DLD1 (cell line): Measurements from ENCODE around the gene CAMKV.
"Not testable (repeated sequence)": the region's sequence is repeated elsewhere in the genome, so short reads cannot be mapped to it uniquely, and the experiment has no call there.

Experiments used
- in situ Hi-C: cut with HindIII; loops from 2 replicates; pipeline ENCODE4 v1.10.0; 2017; ENCODE audit warnings: low sequenced_read_pairs

Gene CAMKV, protein sequence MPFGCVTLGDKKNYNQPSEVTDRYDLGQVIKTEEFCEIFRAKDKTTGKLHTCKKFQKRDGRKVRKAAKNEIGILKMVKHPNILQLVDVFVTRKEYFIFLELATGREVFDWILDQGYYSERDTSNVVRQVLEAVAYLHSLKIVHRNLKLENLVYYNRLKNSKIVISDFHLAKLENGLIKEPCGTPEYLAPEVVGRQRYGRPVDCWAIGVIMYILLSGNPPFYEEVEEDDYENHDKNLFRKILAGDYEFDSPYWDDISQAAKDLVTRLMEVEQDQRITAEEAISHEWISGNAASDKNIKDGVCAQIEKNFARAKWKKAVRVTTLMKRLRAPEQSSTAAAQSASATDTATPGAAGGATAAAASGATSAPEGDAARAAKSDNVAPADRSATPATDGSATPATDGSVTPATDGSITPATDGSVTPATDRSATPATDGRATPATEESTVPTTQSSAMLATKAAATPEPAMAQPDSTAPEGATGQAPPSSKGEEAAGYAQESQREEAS

DNA sequence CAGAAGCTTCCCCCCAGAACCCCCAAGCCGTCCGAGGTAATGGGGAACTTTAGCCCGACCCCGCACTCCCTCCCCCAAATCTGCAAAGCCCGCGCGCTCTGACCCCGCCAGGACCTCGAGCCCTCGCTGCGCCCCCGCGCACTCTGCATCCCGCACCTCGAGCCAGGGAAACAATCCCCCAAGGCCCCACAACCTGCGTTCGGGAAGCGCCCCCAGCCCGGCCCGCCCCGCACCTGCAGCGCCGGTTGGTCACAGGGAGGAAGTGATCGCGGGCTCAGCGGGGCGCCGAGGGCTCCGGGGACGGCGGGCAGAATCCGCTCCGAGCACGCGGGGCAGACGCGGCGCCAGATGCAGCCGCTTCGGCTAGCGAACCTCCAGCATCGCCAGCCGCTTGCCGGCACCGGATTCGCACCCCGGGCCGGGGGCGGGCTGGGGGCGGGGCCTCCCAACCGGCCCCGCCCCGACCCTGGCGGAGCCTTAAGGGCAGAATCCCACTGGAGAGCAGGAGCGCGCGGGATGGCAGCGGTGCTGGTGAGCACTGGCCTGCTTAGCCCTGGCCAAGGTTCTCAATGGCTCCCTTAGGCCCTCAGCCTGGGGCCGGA, at the start of gene CAMKV:
Gene CAMKV, minus strand, starts transcription at position 382 of the 602 bp plus-strand sequence. CDS start 7,518 bp downstream, outside the sequence.
- in situ Hi-C loops, result no loop called here

DNA sequence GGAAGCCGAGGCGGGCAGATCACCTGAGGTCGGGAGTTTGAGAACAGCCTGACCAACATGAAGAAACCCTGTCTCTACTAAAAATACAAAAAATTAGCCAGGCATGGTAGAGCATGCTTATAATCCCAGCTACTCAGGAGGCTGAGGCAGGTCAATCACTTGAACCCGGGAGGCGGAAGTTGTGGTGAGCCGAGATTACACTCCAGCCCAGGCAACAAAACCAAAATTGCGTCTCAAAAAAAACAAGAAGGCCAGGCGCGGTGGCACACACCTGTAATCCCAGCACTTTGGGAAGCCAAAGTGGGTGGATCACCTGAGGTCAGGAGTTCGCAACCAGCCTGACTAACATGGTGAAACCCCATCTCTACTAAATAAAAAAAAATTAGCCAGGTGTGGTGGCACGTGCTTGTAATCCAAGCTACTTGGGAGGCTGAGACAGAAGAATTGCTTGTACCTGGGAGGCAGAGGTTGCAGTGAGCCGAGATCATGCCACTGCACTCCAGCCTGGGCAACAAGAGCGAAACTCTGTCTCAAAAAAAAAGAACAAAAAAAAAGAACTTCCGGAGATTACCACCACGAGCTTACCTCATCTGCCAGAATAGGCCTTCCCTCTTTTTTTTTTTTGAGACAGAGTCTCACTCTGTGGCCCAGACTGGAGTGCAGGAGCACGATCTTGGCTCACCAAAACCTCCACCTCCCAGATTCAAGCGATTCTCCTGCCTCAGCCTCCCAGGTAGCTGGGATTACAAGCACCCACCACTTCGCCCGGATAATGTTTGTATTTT, 48.3 kb upstream of the CAMKV start:
- in situ Hi-C loops, result not testable (repeated sequence)

DNA sequence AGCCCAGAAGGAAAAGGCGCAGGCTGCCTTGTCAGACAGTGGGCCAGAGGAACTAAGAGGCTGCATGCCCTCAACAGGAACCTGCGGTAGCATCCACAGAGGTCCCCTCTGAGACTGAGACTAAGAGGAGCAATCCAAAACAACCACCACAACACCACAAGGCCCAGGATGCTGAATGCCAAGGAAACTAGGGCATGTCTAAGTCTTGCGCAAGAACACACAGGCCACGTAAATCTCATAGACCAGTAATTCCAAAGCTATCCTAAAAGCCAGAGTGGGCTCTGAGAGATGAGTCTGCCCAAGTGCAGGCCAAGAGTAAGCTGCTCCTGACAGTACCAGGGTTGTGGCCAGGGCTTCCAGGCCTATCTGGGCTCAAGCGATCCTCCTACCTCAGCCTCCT, 47.0 kb upstream of the CAMKV start:
- in situ Hi-C loops, result no loop called here

DNA sequence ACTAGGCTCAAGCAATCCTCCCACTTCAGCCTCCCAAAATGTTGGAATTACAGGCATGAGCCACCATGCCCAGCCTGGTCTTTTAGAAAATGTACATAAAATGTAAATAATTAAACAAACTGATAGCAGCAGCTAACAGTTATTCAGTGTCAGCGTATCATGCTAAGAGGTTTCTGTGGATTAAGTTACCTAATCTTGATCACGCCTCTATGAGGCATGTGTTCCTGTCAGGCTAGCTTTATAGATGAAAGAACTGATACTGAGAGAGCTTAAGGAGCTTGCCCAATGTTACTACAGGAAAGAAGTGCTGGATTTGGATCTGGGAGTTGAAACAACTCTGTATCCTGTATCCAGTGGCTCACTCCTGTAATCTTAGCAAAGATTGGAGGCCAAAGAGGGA, 45.2 kb upstream of the CAMKV start:
- in situ Hi-C loops, result no loop called here

DNA sequence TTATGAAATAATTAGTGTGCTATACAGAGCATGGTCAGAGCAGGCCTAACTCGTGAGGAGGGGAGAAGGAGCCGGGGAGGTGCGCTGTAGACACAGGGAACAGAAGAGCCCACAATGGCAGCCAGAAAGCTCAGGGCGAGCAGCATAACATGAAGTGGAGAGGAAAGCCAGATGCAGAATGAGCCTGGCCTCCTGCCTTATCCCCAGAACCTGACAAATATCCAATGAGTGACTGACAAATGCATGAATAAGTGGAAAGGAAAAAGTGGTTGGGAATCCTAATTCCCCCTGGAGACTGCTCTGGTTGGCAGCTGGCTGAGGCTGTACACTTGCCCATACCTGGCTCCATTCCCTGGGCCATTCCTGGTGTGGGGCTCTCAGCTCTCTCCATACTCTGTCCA, 43.2 kb upstream of the CAMKV start:
- in situ Hi-C loops, result no loop called here

DNA sequence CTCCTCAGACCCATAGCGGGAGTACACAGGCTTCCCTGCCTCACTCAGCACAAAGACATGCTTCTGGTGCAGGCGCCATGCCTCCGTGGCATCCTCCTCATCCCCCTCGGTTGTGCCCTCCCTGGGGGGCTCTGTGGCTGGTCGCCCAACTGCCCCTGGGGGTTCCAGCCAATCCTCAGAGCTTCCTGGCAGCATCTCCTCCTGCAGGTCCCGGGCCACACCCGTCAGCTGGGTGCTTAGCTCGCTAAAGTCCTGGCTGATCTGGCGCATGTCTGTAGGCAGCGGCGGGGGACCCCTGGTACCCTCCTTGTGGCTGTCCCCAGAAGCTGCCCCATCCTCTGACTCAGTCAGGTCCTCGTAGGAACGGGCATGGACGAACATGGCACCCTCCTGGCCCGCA, 41.9 kb upstream of the CAMKV start:
- in situ Hi-C loops, result no loop called here

DNA sequence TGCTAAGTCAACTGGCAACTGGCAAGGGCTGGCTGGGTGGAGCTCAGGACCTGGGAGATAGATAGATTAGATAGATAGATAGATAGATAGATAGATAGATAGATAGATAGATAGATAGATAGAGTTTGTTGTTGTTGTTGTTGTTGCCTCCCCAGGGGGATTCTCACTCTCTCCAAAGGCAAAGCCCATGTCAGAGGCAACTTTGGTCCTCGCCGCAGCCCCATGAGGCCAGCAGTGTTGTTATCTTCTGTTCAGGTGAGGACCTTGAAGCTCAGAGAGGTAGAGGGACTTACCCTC, 41.4 kb upstream of the CAMKV start:
- in situ Hi-C loops, result no loop called here

DNA sequence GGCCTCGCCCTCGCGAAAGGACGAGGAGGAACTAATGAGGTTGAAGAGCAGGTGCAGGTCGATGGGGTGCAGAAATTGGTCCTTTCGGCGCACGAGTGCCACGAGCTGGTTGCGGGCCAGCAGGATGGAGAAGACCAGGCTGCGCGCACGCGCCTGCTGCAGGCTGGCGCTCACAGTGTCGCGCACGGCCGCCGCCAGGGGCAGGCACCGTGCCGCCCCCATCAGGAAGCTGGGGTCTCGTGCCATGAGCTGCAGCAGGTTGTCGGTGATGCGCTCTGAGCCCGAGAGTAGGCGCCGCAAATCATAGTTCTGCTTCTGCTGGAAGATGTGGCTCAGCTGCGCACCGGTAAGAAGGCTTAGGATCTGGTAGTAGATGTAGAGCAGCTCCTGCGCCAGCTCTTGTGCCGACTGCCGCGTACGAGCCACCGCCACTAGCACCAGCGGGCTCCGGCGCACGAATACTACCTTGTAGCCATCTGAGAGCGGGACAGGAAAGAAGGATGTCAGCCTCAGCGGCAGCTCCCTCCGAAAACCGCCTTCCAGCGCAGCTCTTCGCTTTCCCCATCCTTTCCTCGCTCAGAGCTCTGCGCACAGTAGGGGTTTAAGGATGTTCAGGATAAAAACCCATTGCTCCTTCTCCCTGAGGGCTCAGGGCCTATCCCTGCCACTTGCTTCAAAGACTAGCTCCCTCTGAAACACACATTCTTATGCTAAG, 40.9 kb upstream of the CAMKV start:
- in situ Hi-C loops, result no loop called here

DNA sequence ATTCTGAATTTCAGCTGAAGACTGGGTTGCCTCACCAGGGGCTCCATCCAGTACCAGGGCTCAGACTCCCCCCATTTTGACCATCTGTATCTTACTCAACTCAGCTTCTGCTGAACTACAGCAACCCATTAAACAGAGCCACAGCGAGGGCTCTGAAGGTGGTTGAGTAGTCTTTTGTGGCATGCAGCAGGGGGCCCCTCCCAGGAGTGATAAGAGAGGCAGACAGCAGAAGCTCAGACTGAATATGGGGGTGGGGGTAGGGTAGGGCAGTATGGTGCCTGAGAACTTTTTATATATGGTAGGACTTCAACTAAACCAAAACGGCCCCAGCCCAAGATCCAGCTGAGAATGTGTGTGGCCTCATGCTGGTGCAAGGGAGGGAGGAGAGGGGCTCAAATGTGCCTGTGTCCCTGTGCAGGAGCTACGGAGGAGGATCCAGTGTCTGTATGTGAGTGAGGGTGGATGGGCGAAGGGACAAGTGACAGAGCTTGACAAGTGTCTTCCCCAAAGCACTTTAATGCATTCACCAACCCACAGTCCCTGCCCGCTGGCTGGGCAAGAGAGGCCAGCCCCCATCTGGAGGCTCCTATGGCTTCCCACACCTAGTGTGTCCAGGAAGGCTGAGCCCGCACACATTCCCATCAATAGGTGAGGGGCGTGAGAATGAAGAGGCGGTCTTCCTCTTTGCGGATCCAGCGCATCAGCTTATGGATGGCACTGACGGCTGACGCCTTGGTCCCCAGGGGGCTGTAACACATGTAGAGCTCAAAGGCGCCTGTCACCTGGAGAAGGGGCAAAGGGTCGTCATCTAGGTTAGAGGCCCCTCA, 38.9 kb upstream of the CAMKV start:
- in situ Hi-C loops, result no loop called here

DNA sequence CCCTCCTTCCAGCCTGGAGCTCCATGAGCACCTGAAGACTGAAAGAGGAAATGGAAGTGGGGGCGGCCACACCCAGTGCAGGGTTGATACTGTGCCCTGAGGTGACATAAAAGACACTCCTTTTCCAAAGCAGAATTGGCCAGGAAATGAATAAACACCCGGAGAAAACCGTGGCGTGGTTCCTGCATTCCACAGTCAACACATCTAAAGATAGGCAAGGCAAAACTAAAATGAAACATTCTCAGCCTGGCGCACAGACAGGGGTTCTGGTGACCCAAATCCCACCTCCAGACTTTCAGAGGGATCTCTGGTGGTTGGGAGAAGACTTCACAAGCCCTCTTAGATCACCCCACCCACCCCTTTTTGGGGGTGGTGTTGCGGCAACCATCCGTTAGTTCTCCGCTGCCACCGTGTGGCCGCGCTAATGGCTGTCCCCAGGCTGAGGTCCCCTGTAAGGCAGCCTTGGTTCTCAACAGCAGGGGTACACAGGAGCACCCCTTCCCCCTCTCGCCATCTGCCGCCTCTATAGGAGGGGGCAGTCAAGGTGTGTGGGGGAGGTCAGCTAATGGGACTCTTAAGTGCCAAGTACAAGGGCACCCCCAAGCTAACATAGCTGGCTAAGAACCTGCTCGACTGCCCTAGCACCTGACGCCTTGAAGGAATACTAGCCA, 36.5 kb upstream of the CAMKV start:
- in situ Hi-C loops, result no loop called here

DNA sequence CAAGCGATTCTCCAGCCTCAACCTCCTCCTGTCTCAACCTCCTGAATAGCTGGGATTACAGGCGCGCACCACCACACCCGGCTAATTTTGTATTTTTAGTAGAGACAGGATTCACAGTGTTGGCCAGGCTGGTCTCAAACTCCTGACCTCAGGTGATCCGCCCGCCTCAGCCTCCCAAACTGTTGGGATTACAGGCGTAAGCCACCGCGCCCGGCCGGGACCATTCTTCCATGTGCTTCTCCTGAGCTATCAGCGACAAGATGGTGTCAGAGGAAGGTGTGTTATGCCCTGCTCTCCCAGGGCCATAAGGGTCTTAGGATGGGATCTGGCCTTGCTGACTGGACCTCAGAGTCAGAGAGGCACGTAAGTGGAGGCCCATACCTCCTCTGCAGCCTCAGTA, 34.7 kb upstream of the CAMKV start:
- in situ Hi-C loops, result not testable (repeated sequence)

DNA sequence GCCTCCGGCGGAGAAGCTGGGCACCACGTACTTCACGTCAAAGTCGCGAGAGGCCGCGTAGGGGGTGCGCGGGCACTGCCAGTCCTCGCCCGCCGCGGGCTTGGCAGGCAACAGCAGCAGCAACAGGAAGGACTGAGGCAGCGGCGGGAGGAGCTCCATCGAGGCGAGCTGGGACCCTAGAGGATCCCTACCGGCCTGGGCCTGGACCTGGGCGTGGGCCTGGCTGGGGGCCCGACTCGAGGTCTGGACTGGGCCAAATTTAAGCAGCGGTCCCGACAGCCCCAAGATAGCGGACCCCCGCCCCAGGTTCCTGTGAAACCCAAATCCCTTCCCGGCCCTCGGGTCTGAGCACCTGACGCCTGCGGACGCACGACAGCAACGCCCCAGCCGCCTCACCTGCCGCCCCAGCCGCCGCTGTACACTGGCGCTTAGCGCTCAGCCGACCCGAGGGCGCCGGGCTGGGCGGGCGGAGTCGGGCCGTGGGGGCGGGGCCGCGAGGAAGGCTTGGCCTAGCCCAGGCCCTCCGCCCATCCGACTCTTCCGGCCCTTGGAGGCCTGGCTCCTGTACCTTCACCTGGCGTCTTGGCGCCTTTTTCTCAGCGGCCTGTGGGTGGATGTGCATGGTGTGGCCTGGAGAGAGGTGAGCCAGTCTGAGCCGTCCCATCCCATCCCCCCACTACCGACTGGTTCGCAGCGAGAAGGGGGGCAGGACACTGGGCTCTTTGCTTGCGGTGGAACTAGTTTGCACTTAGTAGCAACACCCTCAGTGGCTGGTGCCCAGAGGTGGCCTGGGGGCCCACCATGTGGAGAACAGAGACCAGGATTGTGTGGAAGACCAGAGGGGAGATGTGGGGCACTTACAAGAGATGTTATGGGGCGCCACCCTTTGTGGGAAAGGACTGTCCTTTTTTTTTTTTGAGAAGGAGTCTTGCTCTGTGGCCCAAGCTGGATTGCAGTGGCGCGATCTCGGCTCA, 34.0 kb upstream of the CAMKV start, which contains the start of gene MST1R:
Gene MST1R, minus strand, starts transcription at position 423 of the 974 bp plus-strand sequence. Its CDS starts 264 bp downstream, at position 159.
- in situ Hi-C loops, result no loop called here

DNA sequence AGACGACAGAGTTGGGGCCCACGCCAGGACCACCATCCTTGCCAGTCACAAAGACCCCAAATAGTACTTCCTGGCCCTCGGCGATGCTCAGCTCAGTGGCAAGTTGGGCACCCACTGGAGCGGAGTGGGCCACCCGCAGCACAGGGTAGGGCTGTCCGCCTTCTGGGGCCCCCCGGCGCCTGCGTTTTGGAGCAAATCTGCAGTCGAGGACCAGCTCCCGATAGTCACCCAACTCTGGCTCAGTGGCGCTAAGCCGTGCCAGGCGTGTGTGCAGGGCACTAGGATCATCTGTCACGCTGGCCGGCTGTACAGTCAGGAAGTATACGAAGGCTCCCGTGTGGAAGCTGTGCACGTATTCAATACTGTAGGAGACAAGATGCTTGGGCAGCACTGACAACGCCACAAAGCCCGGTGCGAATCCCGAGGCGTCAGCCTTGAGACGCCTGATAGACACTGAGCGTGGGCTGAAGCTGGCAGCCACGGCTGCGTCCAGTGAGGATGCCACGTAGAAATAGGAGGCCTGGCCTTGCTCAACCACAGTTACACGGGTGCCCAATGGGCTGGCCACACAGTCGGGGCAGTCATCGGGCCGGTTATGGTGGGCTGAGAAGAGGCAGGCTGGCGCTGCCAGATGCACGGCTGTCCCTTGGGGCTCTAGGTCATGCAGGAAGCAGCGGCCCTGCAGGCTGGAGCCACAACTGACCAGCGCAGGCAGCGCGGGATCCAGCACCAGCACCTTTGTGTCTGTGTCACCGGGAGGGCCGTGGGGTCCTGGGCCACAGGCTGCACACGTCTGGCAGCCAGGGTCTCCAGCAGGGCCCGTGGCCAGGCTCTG, 33.0 kb upstream of the CAMKV start:
- in situ Hi-C loops, result no loop called here

DNA sequence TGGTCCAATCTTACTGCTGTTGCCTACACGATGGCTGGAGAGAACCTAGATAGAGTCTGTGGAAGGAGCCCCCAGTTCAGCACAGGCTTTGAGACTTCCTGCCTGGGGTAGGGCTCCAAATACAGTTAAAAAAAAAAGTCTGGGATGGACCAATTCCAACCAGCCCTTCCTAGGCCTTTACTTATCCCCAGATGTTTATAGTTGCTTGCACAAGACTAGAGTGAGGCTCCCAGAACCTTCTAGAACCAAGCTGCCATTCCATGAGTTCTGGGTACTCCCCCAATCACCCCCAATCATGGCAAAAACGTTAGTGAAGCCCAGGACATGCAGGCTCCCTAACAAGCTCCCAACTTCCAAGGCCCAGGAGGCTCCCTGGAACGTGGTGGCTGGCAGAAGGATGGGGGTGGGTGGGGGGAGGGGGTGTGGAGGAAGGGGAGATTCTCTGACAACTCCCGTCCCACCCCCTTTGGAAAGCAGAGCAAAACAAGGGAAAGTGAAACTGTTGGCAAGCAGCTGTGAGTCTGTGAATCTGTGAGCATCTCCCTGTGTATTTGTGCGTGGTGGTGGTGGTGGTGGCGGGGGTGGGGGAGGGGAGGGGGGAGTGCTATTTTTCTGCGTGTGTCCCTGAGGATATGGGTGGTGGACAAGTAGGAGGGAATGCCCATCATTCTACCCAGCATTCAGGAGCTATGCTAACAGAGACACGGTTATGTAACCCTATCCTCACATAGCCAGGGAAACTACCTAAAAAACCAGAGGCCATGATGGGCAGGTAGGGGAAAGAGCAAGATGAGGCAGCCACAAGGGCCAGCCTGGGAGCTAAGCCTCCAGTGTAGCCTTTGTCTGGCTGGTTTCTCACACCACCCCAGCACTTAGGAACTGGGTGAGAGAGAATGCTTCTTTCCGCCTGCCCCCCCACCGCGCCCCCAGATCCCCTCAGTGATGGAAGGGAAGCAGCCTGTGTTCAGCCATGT, 31.9 kb upstream of the CAMKV start:
- in situ Hi-C loops, result no loop called here

DNA sequence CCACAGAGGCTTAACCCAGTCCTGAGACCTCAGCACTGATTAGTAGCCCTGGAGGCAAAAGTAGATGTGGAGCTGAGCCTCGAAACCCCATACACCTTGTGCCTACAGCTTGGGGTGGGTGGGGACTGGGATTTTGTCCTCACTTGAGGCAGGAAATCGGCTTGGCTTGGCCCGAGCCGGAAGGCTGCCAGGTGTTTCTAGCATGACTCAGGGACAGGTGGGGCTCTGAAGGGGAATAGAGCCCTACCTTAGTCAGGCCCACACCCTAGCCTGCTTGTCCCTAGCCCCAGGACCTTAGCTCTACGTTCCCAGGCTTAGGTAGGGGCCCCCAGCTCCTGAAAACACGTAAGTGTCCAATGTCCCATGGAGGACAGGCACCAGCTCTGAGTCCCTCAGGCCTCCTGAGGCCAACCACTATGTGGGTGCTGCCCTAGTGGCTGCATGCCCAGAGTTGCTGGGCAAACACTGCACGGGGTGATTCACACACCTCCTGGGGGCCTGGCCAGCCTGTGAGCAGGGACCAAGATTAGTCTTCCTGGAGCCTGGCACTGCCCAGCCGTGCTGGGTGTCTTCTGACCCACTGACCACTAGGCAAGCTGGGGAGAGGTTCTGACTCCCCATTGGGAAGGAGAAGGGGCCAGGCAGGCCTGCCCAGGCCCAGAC, 30.9 kb upstream of the CAMKV start:
- in situ Hi-C loops, result no loop called here

DNA sequence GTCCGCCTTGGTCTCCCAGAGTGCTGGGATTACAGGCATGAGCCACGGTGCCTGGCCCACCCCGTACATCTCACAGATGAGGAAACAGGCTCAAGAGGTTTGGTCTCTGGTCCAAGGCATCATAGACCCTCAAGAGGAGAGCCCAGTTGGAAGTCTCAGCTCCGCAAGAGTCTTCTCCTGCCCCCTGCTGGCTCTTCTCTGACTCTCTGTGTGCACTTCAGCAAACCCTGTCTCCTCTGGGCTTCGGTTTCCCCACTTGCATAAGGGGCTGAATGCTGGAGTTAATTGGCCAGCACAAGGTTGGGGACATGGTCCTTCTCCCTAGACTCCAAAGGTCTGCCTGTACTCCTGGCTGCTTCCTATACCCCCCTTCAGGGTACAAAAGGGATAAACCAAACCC, 30.1 kb upstream of the CAMKV start:
- in situ Hi-C loops, result no loop called here
